NCI-H748 treated with DMSO at 0.1 percent for 48 hours (cell line): ENCODE data around the gene DNAJC8.

Experiments used
- DNase-seq: peaks from one replicate; lab custom pipeline; 2025; lab: John Stamatoyannopoulos, UW

The DNAJC8 gene

DNA sequence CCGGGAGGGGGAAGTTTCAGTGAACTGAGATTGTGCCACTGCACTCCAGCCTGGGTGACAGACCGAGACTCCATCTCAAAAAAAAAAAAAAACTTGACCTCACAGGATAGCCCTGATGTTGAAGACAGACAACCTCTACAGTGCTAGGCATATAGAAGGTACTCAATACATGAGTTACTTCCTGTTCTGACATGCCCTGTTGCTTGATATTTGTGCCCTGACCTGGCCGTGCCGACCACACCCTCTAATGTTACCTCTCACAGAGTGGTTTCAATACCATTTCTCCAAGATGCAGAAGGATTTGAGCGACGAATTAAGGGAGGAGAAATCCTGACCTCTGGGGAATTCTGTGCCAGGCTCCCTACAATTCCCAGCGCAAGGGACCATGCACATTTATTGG is 61.6 kb downstream of the DNAJC8 start:
- no peak for DNase-seq

- DNase-seq: no peak
Observed at GRCh38 chr1:28170001-28170596, 62.7 kb downstream of the DNAJC8 start.

DNA sequence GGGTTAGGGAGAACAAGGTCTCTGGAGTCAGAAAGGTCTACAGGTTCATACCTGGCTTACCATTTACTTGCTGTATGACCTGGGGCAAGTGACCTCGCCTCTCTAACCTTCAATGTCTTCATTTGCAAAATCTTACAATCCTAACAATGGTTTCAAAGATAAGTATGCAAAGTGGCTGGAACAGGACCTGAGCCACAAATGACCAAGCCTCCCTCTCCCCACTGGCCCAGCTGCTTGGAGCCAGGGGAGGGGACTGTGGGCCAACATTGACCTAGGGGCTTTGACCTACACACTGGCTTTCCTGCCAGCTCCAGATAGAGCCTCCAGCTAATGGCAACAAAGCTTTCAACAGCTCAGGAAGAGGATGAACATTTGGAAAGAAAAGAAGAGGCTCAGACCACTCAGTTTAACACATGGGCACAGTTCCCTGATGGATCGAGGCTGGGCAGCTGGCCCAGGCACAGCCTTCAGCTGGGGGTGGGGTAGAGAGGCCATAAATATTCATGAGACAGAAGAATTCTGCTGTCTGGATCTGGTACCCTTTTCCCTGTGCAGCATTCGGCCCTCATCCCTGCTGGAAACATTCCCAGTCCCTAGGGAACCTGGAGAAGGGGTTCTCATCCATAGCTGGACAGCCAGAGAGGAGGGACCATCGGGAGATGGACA is 69.2 kb downstream of the DNAJC8 start:
- DNase-seq: no peak

DNA sequence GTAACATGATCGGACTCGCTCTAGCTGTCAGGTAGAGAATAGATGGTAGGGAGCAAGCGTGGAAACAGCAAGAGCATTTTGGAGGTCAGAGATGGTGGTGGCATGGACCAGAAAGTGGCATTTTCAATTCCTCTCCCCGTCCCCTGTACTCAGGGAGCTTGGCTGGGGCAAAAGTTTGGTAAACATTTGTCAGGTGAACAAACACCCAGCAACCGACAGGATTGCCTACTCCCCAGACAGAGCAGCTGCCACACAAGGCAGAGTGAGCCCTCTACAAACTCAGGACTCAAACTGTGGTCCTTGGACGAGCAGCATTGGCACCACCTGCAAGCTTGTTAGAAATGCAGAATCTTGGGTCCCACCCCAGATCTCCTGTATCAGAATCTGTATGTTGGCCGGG is 70.7 kb downstream of the DNAJC8 start:
- no peak for DNase-seq

DNA sequence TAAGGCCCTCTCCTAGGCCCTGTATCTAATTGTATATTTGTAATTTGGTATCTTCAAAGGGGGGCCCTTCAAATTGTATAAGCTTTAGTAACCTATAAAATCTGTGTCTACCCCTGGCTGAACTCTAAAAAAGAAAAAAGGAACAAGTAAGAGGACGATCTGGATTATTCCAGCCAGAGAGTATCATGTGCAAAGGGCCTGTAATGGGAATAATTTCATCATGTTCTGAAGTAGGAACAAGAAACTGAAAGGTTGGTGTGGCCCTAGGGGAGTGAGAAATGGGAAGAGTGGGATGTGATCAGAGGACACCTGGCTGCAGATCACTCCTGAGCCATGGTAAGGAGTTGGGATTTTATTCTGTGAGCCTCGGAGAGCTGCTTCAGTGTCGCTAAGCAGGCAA is 71.1 kb downstream of the DNAJC8 start:
- DNase-seq: no peak

DNA sequence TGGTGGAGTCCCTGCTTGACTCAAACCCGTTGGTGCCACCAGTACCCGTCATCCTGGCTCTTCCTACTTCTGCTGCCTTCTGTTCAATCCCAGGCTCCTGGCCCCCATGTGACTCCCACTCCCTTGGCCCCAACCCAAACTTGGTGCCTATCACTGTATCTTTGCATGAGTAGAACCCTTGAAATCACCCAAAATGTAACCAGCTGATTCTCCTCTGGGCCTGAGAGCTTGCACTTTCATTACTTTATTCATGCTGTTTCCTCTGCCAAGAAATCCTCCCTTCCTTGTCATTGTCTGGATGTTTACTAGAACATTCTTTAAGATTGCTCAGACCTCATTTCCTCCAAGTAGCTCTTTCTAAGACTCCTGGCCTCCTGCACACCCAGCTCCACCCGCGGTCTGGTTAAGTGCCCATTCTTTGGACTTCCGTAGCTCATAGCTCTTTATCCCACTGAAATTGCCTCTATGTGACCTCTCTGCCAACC is 72.0 kb downstream of the DNAJC8 start:
- no peak for DNase-seq

DNA sequence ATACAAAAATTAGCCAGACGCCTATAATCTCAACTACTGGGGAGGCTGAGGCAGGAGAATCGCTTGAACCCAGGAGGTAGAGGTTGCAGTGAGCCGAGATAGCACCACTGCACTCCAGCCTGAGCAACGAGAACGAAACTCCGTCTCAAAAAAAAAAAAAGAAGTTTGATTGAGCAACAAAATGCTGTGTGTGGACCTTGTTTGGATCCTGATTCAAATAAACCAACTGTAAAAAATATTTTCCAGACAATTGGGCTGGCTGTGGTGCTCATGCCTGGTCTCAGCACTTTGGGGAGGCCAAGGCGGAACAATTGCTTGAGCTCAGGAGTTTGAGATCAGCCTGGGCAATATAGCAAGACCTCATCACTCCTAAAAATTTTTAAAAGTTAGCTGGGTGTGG is 73.1 kb downstream of the DNAJC8 start:
- no peak for DNase-seq

- no peak for DNase-seq
Observed at GRCh38 chr1:28159243-28159642, 73.6 kb downstream of the DNAJC8 start.

GRCh38 chr1:28157894-28158293 is 74.9 kb downstream of the DNAJC8 start:
- DNase-seq: no peak

DNA sequence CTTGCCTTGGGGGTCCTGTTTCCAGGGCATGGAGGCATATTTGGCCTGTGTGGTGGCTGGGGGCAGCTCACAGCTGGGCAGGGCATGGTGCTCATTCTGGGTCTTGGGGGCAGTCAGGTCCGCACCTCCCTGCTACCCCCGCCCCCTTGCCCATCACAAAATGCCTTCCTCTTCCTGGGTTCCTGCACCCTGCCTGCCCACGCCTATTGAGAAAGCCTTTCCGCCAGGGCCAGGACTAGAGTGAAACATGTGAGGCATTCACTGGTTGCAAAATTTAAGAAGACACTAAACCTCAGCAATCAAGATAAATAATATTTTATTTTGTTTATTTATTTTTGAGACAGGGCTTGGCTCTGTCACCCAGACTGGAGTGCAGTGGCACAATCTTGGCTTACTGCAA is 76.0 kb downstream of the DNAJC8 start:
- no peak for DNase-seq

DNA sequence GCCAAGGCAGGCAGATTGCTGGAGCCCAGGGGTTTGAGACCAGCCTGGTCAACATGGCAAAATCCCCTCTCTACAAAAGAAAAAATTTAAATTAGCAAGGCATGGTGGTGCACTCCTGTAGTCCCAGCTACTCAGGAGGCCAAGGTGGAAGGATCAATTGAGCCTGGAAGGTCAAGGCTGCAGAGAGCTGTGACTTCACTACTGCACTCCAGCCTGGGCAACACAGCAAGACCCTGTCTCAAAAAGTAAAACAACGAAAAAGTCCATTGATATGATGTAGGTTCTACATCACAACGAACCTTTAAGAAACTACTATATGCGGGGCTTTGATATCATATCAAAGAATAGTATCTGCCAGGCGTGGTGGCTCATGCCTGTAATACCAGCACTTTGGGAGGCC is 77.2 kb downstream of the DNAJC8 start:
- DNase-seq: no peak

GRCh38 chr1:28154078-28154594 is 78.7 kb downstream of the DNAJC8 start:
- DNase-seq: no peak
